Stimulated activated CD8-positive, alpha-beta memory T cell treated with anti-CD3 and anti-CD28 coated beads, Interleukin-7, amount 100 ng/mL, for 1 hour (primary cell): ENCODE measurements around the gene PRAMEF7.
"Not testable (repeated sequence)": the region's sequence is repeated elsewhere in the genome, so short reads cannot be mapped to it uniquely, and the experiment has no call there.

Experiments used
- DNase-seq, 2 donors: peaks; one replicate each; pipeline ENCODE4 v3.0.0-alpha.2; 2020; ENCODE audit warnings: low read depth in 2 of 2

PRAMEF7 gene

GRCh38 chr1:12916310-12916709 lies at the start of gene PRAMEF7:
PRAMEF7 (plus strand) TSS chr1:12916610; CDS start chr1:12917693, 1,083 bp downstream.
- DNase-seq, result not testable (repeated sequence)

DNA sequence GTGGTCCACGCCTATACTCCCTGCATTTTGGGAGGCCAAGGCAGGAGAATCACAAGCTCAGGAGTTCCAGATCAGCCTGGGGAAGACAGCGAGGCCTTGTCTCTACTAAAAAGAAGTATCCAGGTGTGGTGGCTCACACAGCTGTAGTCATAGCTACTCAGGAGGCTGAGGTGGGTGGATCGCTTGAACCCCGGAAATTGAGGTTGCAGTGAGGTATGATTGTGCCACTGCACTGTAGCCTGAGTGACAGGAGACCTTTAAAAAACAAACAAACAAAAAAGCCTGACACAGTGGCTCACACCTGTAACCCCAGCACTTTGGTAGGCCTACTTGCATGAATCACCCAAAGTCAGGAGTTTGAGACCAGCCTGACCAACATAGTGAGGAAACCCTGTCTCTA lies 38.0 kb upstream of the PRAMEF7 start:
- DNase-seq, result not testable (repeated sequence)

DNA sequence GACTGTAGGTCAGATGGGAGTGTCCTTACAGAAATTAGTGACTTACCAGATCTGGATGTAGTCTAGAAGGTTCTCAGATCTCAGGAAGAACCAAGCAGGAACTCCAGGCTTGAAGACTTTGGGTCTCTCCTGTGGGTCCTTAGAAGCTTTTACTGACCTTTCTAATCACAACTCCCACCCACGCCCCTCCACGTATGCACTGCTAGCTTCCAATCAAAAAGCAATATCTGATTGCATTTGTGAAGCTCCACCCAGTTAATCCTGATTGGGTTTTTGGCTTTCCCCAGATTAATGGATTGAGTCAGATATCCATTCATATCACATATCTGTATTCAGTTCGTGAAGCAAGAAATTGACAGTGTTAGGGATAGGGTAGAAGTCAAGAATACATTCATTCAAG lies 30.3 kb upstream of the PRAMEF7 start, which contains the start of gene PRAMEF4:
Gene PRAMEF4, minus strand, starts transcription at position 101 of the 400 bp plus-strand sequence. CDS start 2,807 bp downstream, outside the sequence.
- DNase-seq, result not testable (repeated sequence)

- not testable (repeated sequence) for DNase-seq
These were observed 18.2 kb upstream of the PRAMEF7 start, which contains the start of gene PRAMEF10 for GRCh38 chr1:12898170-12898569. PRAMEF10 (minus strand) TSS chr1:12898270; CDS start chr1:12895847, 2,423 bp downstream.

- not testable (repeated sequence) for DNase-seq
These were observed 17.2 kb upstream of the PRAMEF7 start for GRCh38 chr1:12899186-12899585.

DNA sequence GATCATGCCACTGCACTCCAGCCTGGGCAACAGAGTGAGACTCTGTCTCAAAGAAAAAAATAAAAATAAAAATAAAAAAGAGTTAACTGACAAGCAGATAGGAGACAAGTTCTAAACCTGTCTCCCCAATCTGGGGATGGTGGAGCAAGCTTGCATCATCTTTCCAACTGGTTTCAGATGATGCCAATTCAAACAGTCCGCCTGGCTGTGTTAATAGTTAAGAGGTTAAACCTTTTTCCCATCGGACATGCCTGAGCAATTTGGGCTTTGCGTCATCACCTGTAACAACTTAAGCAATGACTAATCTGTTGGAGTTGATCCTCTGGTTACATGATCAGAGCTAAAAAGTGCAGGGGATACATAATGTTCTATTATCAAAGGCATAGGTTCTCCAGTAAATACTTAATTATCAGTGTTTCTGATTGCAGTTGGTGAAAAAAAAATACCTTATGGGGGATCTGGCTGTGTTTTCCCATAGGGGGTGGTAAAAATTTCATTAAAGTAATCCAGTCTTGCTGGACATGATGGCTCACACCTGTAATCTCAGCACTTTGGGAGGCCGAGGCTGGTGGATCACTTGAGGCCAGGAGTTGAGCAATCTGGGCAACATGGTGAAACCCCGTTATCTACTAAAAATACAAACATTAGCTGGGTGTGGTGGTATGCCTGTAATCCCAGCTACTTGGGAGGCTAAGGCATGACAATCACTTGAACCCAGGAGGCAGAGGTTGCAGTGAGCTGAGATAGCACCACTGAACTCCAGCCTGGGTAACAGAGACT lies 12.4 kb upstream of the PRAMEF7 start:
- not testable (repeated sequence) for DNase-seq

GRCh38 chr1:12921749-12922148 lies 5.3 kb downstream of the PRAMEF7 start:
- DNase-seq, result not testable (repeated sequence)

- DNase-seq, result not testable (repeated sequence)
These were observed 8.0 kb downstream of the PRAMEF7 start for GRCh38 chr1:12924368-12924767.

DNA sequence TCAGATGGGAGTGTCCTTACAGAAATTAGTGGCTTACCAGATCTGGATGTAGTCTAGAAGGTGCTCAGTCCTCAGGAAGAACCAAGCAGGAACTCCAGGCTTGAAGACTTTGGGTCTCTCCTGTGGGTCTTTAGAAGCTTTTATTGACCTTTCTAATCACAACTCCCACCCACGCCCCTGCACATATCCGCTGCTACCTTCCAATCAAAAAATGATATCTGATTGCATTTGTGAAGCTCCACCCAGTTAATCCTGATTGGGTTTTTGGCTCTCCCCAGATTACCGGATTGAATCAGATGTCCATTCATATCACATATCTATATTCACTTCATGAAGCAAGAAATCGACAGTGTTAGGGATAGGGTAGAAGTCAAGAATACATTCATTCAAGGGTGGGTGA lies 31.1 kb downstream of the PRAMEF7 start, which contains the start of gene PRAMEF6:
Gene PRAMEF6, minus strand, starts transcription at position 101 of the 400 bp plus-strand sequence. CDS start 5,062 bp downstream, outside the sequence.
- not testable (repeated sequence) for DNase-seq
